Activated T-cell treated with anti-CD3 and anti-CD28 coated beads, Interleukin-2, amount 50 U/mL, for 72 hours (primary cell): ENCODE results near the gene MC1R. TPM values are rescaled to one million over a fixed set of nuclear protein-coding genes. Genes with fewer than 3 reads are reported as not detected.
A peak's percentile ranks its signal among the peaks of the same experiment; 100 is the strongest.

Experiments
- ATAC-seq, 2 donors: fragments of 150-1000 bp; cut with Tn5 transposase; replicated peaks in 1 of 2; 2 replicates each; pipeline ENCODE4 v1.10.0; 2021; ENCODE audit warnings: moderate library complexity in 2 of 2, mild to moderate bottlenecking in 1 of 2
- DNase-seq, 2 donors: peaks; one replicate each; pipeline ENCODE4 v3.0.0; 2021 to 2022; ENCODE audit warnings: mixed read lengths in 1 of 2
- H3K27ac Mint-ChIP-seq: one replicate; pipeline ENCODE4 v1.8.0; 2022; ENCODE audit warnings: mild to moderate bottlenecking, moderate library complexity, mixed read lengths
- H3K27me3 Mint-ChIP-seq: one replicate; pipeline ENCODE4 v1.8.0; 2022; ENCODE audit warnings: low read depth, mixed read lengths
- H3K36me3 Mint-ChIP-seq, 2 donors: one replicate each; pipeline ENCODE4 v1.8.0; 2022; ENCODE audit warnings: mixed read lengths in 2 of 2, mild to moderate bottlenecking in 1 of 2; ENCODE audit not compliant: insufficient read depth in 2 of 2
- H3K4me1 Mint-ChIP-seq: one replicate; pipeline ENCODE4 v1.8.0; 2022; ENCODE audit warnings: low read depth, mixed read lengths
- H3K4me3 Mint-ChIP-seq, 2 donors: one replicate each; pipeline ENCODE4 v1.8.0; 2022; ENCODE audit warnings: mild to moderate bottlenecking in 2 of 2, mixed read lengths in 2 of 2, moderate library complexity in 2 of 2
- H3K9me3 Mint-ChIP-seq, 2 donors: one replicate each; pipeline ENCODE4 v1.8.0; 2022; ENCODE audit warnings: mixed read lengths in 2 of 2
- total RNA-seq, 2 donors: library from RNA; stranded (reverse); gene quantifications; one replicate each; pipeline ENCODE4 v1.2.3, GENCODE V29; 2022

Gene MC1R
- total RNA-seq, 2 donors from 2014 or later = 7.6 to 15.2 TPM

GRCh38 chr16:89887243-89887642, 31.4 kb upstream of the MC1R start:
- Mint-ChIP-seq H3K27ac (no peak overlapping the region), H3K36me3 (peaks cover 9 to 39% of the 10 kb centered on the region in 2 donors), H3K4me3 (no peak overlapping the region), H3K9me3 (no peaks in the 10 kb centered on the region), H3K4me1 (peaks cover 12% of the 10 kb centered on the region), H3K27me3 (no peaks in the 10 kb centered on the region)
- DNase-seq = no peak
- no peak for ATAC-seq

DNA sequence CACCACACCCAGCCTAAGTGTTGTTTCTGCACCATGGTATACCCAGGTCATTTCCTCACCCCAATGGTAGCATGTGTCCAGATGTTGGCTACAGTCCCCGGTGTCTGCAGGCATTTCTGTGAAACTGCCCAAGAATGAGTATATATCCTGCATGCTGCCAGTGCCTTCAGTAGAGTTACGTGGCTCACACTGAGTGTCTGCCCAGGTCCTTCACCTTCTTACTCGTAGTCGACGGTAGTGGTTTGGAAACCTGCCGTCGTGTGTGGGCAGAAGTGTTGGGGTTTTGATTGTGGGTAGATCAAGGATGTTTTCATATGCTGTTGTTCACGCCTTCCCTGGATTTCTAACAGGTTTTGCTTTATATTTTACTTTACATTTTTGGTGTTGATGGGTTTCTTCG, 28.5 kb upstream of the MC1R start:
- DNase-seq (peak; percentile 43 to 63), ATAC-seq (peak; percentile 91 to 94)
- Mint-ChIP-seq H3K4me1 (peaks cover 12% of the 10 kb centered on the region), H3K4me3 (no peak overlapping the region), H3K27me3 (no peaks in the 10 kb centered on the region), H3K36me3 (peaks cover 3 to 21% of the 10 kb centered on the region in 2 donors), H3K9me3 (no peaks in the 10 kb centered on the region), H3K27ac (peak overlapping the region; percentile 77)

- no peak overlapping the region for H3K4me3 Mint-ChIP-seq
- no peak overlapping the region for H3K27ac Mint-ChIP-seq
- peaks cover 12% of the 10 kb centered on the region for H3K4me1 Mint-ChIP-seq
- no peak for DNase-seq
- no peaks in the 10 kb centered on the region for H3K27me3 Mint-ChIP-seq
- ATAC-seq = no peak
- peaks cover 4 to 18% of the 10 kb centered on the region in 2 donors for H3K36me3 Mint-ChIP-seq
- no peaks in the 10 kb centered on the region for H3K9me3 Mint-ChIP-seq
These were observed 27.6 kb upstream of the MC1R start for GRCh38 chr16:89890886-89891657.

DNA sequence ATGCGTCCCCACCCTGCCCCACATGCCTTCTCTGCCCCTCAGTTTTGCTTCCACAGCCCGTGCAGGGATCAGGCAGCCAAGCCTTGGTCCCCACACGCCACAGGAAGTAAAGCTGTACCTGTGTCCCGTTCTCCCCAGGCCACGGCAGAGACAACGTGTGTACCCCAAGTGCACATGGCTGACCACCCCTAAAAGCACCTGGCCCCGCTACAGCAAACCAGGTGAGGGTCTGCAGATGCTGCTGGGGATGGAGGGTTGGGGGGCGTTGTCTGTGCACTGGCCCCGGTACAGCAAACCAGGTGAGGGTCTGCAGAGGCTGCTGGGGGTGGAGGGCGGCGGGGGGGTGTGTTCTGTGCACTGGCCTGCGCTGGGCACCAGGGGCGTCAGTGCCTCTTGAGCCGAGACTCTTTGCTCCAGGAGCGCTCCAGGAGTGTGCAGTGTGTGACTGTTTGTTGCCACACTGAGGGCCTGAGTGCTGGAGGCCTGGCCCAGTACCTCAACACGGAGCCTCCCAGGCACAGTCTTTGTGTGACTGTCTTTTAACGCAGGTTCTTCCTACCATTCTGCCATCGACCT, 26.5 kb upstream of the MC1R start:
- H3K27ac Mint-ChIP-seq = no peak overlapping the region
- ATAC-seq (no peak), DNase-seq (no peak)
- H3K9me3 Mint-ChIP-seq = no peaks in the 10 kb centered on the region
- no peaks in the 10 kb centered on the region for H3K27me3 Mint-ChIP-seq
- H3K4me1 Mint-ChIP-seq = peaks cover 12% of the 10 kb centered on the region
- H3K36me3 Mint-ChIP-seq = peaks cover 4 to 17% of the 10 kb centered on the region in 2 donors
- H3K4me3 Mint-ChIP-seq = no peak overlapping the region

GRCh38 chr16:89892635-89893034, 26.0 kb upstream of the MC1R start:
- H3K27ac Mint-ChIP-seq = no peak overlapping the region
- H3K36me3 Mint-ChIP-seq = peaks cover 4 to 17% of the 10 kb centered on the region in 2 donors
- H3K4me1 Mint-ChIP-seq = peaks cover 12% of the 10 kb centered on the region
- DNase-seq = no peak
- no peaks in the 10 kb centered on the region for H3K9me3 Mint-ChIP-seq
- no peak for ATAC-seq
- H3K27me3 Mint-ChIP-seq = no peaks in the 10 kb centered on the region
- no peak overlapping the region for H3K4me3 Mint-ChIP-seq

GRCh38 chr16:89893642-89894548, 24.8 kb upstream of the MC1R start:
- Mint-ChIP-seq H3K4me1 (peaks cover 12% of the 10 kb centered on the region), H3K36me3 (peaks cover 6 to 20% of the 10 kb centered on the region in 2 donors), H3K27me3 (no peaks in the 10 kb centered on the region), H3K9me3 (no peaks in the 10 kb centered on the region), H3K4me3 (no peak overlapping the region), H3K27ac (no peak overlapping the region)
- ATAC-seq (no peak), DNase-seq (no peak)

DNA sequence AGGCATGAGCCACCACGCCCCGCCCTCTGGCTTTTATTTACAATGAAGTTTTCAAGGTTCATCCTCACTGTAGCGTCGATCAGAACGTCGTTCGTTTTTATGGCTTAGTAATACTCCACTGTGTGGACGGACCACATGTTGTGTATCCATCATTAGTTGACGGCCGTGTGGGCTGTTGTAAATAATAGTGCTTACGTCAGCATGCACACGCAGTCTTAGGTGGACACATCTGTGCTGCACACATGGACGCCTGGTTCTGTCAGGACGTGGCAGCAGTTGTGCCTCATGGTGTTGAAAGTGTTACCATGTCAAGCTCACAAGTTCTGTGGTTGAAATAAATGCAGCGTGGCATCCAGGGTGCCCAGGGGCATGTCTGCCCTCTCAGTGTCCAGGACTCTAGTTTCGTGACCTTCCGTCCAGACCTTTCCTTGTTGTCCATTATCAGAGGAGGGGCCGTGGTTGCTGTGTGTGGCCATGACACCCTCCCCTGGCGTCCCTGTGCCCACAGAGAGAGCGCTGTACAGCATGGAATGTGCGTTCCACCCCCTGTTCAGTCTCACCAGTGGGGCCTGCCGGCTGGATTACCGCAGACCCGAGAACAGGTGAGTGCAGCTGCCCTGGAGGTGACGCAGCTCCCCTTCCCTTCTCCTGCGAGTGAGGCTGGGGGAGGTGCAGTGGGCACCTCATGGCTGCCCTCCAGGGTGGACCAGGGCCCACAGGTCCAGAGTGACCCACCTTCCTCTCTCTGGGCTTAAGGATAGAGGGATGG, 23.0 kb upstream of the MC1R start:
- Mint-ChIP-seq H3K9me3 (no peaks in the 10 kb centered on the region), H3K4me3 (no peak overlapping the region), H3K36me3 (peaks cover 10 to 15% of the 10 kb centered on the region in 2 donors), H3K27me3 (no peaks in the 10 kb centered on the region), H3K4me1 (peaks cover 5% of the 10 kb centered on the region), H3K27ac (no peak overlapping the region)
- ATAC-seq = no peak
- no peak for DNase-seq

- no peaks in the 10 kb centered on the region for H3K9me3 Mint-ChIP-seq
- H3K36me3 Mint-ChIP-seq = peaks cover 7 to 13% of the 10 kb centered on the region in 2 donors
- ATAC-seq (no peak), DNase-seq (no peak)
- H3K4me1 Mint-ChIP-seq = no peaks in the 10 kb centered on the region
- H3K27me3 Mint-ChIP-seq = no peaks in the 10 kb centered on the region
- no peak overlapping the region for H3K27ac Mint-ChIP-seq
- no peak overlapping the region for H3K4me3 Mint-ChIP-seq
These were observed 21.5 kb upstream of the MC1R start for GRCh38 chr16:89897204-89897603.

DNA sequence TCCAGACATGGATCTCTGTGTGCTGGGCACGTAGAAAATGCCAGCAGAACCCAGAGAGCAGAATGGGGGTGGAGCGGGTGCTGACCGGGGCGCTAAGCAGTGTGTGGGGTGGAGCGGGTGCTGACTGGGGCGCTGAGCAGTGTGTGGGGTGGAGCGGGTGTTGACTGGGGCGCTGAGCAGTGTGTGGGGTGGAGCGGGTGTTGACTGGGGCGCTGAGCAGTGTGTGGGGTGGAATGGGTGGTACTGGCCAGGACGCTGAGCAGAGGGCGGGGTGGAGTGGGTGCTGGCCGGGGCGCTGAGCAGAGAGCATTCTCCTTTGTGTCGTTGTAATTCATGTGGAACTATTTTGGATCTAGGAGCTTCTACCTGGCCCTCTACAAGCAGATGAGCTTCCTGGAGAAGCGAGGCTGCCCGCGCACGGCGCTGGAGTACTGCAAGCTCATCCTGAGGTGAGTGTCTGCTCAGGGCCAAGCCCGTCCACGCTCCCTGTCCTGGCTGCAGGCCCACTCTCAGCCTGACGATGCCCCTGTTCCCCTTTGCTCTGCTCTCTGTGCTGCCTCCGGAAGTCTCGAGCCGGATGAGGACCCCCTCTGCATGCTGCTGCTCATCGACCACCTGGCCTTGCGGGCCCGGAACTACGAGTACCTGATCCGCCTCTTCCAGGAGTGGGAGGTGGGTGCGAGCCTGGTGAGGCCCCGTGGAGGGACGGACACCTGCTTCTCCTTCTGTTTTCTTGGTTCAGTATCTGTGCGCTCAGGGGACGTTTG, 20.3 kb upstream of the MC1R start:
- DNase-seq = no peak
- H3K27me3 Mint-ChIP-seq = no peaks in the 10 kb centered on the region
- no peak for ATAC-seq
- H3K9me3 Mint-ChIP-seq = no peaks in the 10 kb centered on the region
- no peaks in the 10 kb centered on the region for H3K4me1 Mint-ChIP-seq
- no peak overlapping the region for H3K27ac Mint-ChIP-seq
- H3K4me3 Mint-ChIP-seq = no peak overlapping the region
- peaks cover 7 to 13% of the 10 kb centered on the region in 2 donors for H3K36me3 Mint-ChIP-seq

DNA sequence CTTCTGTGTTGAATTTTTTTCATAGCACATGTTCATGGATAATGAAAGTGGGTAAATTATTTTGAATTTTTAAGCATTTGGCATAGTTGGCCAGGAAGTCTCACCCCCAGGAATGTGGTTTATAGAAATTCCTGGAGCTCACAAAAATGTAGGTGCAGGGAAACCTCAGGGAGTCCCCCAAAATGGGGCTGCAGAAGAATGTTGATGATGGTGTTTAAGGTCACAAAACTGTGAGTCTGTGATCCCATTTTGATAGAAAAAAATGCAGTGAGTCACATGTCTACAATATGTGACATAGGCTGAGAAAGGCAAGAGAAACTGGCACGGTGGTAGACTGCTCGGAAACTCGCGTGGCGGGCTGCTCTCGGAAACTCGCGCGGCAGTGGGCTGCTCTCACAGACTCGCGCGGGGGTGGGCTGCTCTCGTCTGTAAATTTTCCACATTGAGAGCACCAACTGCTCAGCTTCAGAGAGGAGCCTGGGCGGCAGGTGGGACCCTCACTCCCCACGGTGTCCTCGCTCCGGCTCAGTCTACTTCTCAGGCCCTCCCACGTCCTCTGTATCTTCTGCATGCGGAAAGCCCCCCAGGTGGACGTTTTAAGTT, 18.7 kb upstream of the MC1R start:
- DNase-seq (no peak), ATAC-seq (no peak)
- no peaks in the 10 kb centered on the region for H3K9me3 Mint-ChIP-seq
- H3K27me3 Mint-ChIP-seq = no peaks in the 10 kb centered on the region
- no peak overlapping the region for H3K27ac Mint-ChIP-seq
- H3K4me1 Mint-ChIP-seq = no peaks in the 10 kb centered on the region
- no peak overlapping the region for H3K4me3 Mint-ChIP-seq
- peaks cover 7 to 13% of the 10 kb centered on the region in 2 donors for H3K36me3 Mint-ChIP-seq

GRCh38 chr16:89900885-89901284, 17.8 kb upstream of the MC1R start:
- no peak overlapping the region for H3K4me3 Mint-ChIP-seq
- no peak for ATAC-seq
- H3K27ac Mint-ChIP-seq = no peak overlapping the region
- H3K4me1 Mint-ChIP-seq = no peaks in the 10 kb centered on the region
- no peaks in the 10 kb centered on the region for H3K9me3 Mint-ChIP-seq
- H3K27me3 Mint-ChIP-seq = no peaks in the 10 kb centered on the region
- peaks cover 5 to 13% of the 10 kb centered on the region in 2 donors for H3K36me3 Mint-ChIP-seq
- DNase-seq = no peak

DNA sequence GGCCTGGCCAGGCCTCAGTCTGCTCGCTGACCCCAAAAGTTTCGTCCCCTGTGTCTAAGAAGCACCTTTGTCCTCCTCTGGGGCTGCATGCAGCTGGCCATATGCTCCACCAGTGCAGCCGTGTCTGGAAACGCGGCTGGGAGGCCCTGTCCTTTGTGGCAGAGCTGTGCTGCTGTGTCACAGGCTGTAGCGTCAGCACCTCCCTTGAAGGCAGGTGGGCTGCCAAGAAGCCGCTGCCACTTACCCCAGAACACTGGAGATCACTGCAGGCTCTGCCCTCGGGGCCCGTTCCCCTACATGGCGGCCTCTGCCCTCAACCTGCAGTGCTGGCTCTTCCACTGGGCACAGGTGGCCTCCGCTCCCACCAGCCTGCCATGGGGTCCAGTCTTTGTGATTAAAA, 15.7 kb upstream of the MC1R start:
- Mint-ChIP-seq H3K36me3 (peaks cover 5 to 7% of the 10 kb centered on the region in 2 donors), H3K4me3 (no peak overlapping the region), H3K4me1 (no peaks in the 10 kb centered on the region), H3K27ac (no peak overlapping the region), H3K9me3 (no peaks in the 10 kb centered on the region), H3K27me3 (no peaks in the 10 kb centered on the region)
- ATAC-seq (no peak), DNase-seq (no peak)
